Inflammatory macrophage (primary cell): ENCODE measurements around the gene ODF2L.

Experiments
- DNase-seq, 2 donors: peaks; one replicate each; pipeline ENCODE4 v3.0.0-alpha.2; 2020 to 2022

ODF2L gene

DNA sequence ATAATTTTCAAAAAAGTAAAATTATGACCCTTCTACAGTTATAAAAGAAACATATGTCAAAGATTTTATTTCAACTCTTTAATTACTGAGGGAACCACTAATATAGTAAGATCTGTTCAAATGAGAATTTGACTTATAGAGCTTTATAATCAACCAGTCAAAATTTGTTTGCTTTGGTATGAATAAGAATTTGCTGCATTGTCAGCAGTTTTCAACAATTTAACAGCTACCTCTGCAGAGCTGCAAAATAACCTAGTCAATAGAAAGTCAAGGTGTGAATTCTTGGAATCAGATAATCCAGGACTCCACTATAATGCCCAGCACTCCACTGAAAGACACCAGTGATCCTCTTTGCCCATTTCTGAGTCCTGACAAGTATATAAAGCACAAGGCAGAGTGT is 78.2 kb downstream of the ODF2L start:
- DNase-seq = no peak

DNA sequence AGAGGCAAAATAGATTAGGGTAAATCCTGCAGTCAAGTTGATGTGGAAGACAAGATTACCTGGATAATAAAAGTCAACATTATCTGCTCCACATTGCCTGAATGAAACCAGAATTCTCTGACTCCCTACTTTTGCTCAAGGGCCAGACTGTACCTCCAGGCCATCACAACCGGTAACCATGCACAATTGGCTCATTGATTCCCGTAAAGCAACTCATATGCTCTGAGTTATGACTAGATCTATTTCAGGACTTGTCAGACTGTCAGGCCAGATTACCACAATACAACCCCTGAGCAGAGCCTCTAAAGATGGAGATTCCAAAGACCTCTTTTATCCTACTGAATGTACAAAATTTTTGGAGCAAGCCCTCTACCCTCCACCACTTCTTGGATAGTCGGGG is 90.4 kb downstream of the ODF2L start:
- no peak for DNase-seq

DNA sequence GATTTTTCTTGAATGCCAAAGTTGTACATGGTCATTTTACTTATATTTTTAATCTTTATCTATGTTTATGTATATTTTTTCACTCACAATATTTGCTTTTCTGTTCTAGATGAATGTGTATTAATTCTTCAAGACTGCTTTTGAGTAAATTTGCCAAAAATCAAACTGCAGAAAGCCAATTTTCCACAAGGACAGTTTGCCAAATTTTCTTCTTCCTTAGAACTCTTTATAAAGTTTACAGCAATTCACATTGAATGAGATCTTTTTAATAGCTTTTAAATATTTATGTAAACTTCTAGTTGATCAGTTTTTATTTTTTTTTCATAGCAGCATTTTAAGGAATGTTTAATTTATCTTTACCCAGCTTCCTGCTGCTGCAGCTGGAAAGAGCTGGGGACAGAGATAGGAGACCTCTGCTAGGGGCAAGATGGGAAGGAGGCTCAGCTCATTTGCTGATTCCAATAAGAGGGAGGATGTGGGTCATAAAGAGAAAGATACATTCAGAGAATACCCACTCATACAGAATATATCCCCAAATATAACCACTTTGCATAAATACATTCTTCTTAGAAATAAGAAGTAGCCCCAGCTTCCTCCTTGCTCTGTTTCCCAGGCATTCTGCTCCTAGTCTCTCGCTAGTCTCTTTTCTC is 93.0 kb downstream of the ODF2L start:
- no peak for DNase-seq
